HPDE6-E6E7 (cell line): ENCODE results near the gene CCDC83.
"Not testable (repeated sequence)": the region's sequence is repeated elsewhere in the genome, so short reads cannot be mapped to it uniquely, and the experiment has no call there.

Experiments used
- DNase-seq: peaks from one replicate; pipeline ENCODE4 v3.0.0; 2011; ENCODE audit warnings: missing footprints; ENCODE audit errors: extremely low spot score

Gene CCDC83

GRCh38 chr11:85886089-85887056 is 31.2 kb downstream of the CCDC83 start:
- no peak for DNase-seq

- no peak for DNase-seq
Measured at GRCh38 chr11:85889108-85889507, 33.9 kb downstream of the CCDC83 start.

- peak; percentile 76 for DNase-seq
Measured at GRCh38 chr11:85889676-85890579, 34.7 kb downstream of the CCDC83 start.

GRCh38 chr11:85893395-85893794 is 38.2 kb downstream of the CCDC83 start:
- no peak for DNase-seq

DNA sequence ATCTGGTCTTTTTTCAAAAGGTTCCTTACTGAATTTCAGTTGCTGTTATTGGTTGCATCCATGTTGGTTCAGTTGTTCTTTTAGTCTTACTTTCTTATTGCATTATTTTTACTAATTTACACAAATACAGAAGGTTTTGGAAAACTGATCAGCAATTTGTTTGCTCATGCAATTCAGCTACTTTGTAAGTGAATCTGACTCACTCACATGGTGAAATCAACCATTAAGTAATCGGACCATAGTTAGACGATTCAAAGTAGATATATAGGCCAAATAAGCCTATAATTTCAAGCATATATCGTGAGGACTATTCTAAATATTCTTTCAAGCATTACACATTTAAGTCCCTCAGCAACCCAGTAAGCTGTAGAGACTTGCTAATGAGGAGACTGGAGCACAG is 41.7 kb downstream of the CCDC83 start:
- no peak for DNase-seq

DNA sequence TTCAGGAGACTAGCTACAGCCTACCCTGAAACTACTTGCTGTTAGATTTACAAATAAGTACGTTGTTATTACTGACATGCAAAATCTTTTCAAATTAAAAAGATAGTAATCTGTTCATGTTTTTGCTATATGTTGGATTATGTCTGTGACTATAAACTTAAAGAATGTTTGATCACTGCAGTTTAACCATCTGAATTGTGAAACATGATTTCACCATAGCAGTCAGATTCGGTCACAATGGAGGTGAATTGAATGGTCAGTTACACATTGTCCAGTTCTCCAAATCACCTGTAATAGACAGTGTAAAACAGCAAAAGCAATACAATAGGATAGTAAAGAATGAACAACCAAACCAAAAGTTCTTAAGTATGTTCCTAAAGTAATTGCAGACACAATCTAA is 43.3 kb downstream of the CCDC83 start:
- DNase-seq: no peak

DNA sequence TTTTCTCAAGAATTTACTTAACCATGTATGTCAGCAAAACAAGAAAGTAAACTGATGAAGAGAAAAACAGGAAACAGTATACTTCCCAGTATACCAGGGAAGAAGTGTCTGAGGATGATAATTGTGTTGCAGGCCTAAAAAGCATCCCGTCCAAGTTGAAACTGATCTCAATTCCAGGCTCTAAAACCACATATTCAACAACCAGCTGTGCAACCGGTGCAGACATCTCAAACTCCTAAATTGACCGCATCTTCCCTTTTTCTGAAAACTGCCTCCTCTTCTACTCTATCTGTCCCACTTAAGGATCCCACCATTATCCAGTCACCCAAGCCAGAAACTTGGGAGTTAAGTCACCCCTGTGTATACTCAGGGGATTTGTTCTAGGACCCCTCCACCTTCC is 47.2 kb downstream of the CCDC83 start:
- DNase-seq: no peak

- no peak for DNase-seq
Measured at GRCh38 chr11:85903406-85903805, 48.2 kb downstream of the CCDC83 start.

- DNase-seq: no peak
Measured at GRCh38 chr11:85903811-85904210, 48.6 kb downstream of the CCDC83 start.

DNA sequence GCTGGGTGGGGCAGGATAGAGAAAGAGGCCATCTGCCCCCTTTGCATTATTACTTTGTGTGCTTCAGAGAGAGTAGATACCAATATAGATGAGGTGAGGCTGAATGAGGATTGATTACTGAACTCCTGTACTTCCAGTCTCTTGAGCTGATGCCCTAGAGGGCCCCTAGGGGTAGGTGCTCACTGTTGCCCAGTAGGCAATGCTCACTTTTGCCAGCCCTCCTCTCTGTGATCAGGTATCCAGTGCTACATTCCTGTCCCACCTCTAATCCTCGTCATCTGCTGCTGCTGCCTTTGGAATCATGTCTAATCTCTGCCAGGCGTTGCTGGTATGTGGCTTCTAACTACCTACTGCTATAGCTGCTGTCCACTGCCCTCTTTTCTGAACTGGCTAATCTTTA is 57.2 kb downstream of the CCDC83 start:
- no peak for DNase-seq

GRCh38 chr11:85913513-85913912 is 58.3 kb downstream of the CCDC83 start:
- no peak for DNase-seq

DNA sequence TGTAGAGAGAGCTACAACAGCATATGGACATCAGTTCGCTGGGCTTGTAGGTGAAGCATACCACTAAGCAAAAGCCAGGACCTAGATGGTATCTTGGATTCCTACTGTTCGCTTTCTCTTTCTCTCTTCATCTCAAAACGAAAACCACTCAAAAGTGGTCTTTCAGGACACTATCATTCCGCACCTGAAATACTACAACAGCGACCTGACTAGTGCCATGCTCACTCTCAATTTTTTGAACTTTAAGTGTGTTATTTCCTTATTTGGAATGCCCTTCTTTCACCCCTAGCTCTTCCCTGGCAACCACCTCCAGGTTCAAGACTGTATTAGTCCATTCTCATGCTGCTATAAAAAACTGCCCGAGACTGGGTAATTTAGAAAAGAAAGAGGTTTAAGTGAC is 59.2 kb downstream of the CCDC83 start:
- DNase-seq: no peak

GRCh38 chr11:85918910-85919794 is 64.0 kb downstream of the CCDC83 start:
- no peak for DNase-seq

DNA sequence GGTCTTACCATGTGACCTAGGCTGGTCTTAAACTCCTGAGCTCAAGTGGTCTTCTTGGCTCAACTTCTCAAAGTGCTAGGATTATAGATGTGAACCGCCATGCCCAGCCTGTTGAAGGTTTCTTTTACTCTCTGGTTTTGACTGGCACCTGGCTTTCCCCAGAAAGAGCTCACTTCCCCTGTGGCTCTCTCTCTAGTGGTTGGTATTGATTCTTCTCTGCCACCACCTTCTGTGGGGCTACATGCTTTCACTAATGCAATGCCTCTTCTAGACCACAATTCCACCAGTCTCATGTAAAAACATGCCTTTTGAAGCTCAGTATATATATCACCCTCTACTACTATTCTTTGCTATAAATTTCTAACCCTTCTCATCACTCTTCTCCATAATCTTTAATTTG is 67.2 kb downstream of the CCDC83 start:
- DNase-seq: no peak

- DNase-seq: no peak
Measured at GRCh38 chr11:85923455-85923854, 68.3 kb downstream of the CCDC83 start.

DNA sequence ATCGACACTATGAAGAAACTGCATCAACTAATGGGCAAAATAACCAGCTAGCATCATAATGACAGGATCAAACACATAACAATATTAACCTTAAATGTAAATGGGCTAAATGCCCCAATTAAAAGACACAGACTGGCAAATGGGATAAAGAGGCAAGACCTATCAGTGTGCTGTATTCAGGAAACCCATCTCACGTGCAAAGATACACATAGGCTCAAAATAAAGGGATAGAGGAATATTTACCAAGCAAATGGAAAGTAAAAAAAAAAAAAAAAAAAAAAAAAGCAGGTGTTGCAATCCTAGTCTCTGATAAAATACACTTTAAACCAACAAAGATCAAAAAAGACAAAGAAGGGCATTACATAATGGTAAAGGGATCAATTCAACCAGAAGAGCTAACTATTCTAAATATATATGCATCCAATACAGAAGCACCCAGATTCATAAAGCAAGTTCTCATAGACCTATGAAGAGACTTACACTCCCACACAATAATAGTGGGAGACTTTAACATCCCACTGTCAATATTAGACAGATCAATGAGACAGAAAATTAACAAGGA is 71.6 kb downstream of the CCDC83 start:
- DNase-seq: not testable (repeated sequence)

- DNase-seq: no peak
Measured at GRCh38 chr11:85930879-85931366, 75.7 kb downstream of the CCDC83 start.

DNA sequence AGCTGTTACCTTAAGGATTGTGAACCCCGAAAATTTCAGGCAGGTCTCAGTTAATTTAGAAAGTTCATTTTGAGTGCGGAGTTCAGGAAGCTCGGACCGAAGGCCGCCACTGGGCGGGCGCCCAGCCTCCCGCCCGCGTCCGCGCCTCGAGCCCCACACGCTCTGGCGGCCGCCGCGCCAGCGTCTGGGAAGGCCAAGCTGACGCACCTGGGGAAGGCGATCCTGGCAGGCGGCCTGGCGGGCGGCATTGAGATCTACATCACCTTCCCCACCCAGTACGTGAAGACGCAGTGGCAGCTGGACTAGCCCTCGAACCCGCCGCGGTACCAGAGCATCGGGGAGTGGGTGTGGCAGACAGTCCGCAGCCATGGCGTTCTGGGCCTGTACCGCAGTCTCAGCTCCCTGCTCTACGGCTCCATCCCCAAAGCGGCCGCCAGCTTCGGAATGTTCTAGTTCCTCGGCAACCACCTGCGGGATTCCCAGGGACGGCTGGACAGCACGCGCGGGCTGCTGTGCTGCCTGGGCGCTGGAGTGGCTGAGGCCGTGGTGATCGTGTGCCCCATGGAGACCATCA is 79.5 kb downstream of the CCDC83 start:
- DNase-seq: no peak

GRCh38 chr11:85935751-85936150 is 80.6 kb downstream of the CCDC83 start:
- no peak for DNase-seq

- no peak for DNase-seq
Measured at GRCh38 chr11:85937835-85938234, 82.7 kb downstream of the CCDC83 start.
